IPS-20b (cell line): ENCODE results near the gene FANCG.
A peak's percentile ranks its signal among the peaks of the same experiment; 100 is the strongest.

ENCODE experiments used
- H3K27ac ChIP-seq: one replicate; pipeline ENCODE4 v1.5.1; 2013; ENCODE audit warnings: low read length
- H3K27me3 ChIP-seq: 2 replicates; pipeline ENCODE4 v1.6.1; 2013; ENCODE audit warnings: mild to moderate bottlenecking, low read length, inconsistent platforms; ENCODE audit not compliant: insufficient read depth
- H3K36me3 ChIP-seq: 2 replicates; pipeline ENCODE4 v1.6.1; 2013; ENCODE audit warnings: low read depth, mild to moderate bottlenecking, inconsistent platforms, low read length, moderate library complexity; ENCODE audit not compliant: insufficient read depth
- H3K4me1 ChIP-seq: 2 replicates; pipeline ENCODE4 v1.6.1; 2013; ENCODE audit warnings: mild to moderate bottlenecking, control low read depth, inconsistent platforms, low read length, moderate library complexity; ENCODE audit not compliant: insufficient read depth
- H3K4me3 ChIP-seq: 2 replicates; pipeline ENCODE4 v1.5.1; 2013; ENCODE audit warnings: mild to moderate bottlenecking, low read length, inconsistent platforms
- H3K9ac ChIP-seq: 2 replicates; pipeline ENCODE4 v1.6.1; 2013; ENCODE audit warnings: low read depth, mild to moderate bottlenecking, inconsistent platforms, low read length, moderate library complexity
- H3K9me3 ChIP-seq: 2 replicates; pipeline ENCODE4 v1.6.1; 2013; ENCODE audit warnings: mild to moderate bottlenecking, low read depth, low read length, inconsistent platforms; ENCODE audit not compliant: insufficient read depth

Gene FANCG

DNA sequence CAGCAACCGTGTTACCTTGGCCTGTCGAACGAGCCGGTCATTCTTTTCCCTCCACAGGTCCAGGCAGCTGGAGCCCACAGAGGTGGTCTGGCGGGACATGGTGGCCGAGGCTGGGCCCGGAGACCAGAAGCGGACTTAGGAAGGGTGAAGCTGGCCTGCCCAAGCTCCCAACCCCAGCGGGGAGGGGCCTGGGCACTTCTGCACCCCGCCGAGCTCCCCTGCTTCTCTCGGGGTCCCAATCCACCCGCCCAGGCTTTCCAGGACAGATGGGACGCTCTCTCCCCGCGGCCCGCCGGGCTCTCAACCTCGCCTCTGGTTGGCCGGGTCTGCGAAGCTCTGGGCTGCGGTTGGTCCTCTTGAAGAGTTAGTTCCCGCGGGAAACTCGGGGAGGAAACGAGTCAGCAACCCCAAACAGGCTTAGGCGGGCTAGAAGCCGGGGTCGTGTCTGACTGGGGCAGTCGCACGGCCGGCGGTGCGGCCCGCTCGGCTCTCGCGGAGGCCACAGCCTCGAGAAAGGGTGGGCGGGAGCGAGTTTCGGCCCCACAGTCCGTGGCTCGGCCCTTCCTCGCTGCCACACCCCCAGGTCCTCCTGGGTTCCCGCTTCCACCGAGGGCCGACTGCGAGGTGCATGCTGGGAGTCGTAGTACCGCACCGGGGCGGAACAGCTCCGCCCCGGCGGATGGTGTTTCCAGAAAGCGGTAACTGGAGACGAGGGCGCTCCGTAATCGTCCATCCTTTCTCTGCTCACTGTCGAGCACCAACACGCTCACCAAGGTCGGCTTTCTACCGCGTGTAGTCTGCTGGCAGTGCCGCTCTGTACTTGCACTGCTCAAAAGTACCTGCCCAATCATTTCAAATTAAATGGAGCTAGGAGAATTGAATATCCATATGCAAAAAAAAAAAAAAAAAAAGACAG is at the start of gene FANCG:
TSS of gene FANCG (minus strand) at position 517 of the 916 bp plus-strand sequence. CDS start at position 99, 418 bp downstream.
- Histone ChIP-seq H3K27me3 (no peaks in the 10 kb centered on the region), H3K9ac (peak within 1 kb of the TSS; percentile 90), H3K27ac (peak within 1 kb of the TSS; percentile 90), H3K9me3 (no peaks in the 10 kb centered on the region), H3K36me3 (peaks cover 29% of the 10 kb centered on the region), H3K4me3 (peak within 1 kb of the TSS; percentile 91), H3K4me1 (peaks cover 7% of the 10 kb centered on the region; the same call in 1 of the 2 replicates)

DNA sequence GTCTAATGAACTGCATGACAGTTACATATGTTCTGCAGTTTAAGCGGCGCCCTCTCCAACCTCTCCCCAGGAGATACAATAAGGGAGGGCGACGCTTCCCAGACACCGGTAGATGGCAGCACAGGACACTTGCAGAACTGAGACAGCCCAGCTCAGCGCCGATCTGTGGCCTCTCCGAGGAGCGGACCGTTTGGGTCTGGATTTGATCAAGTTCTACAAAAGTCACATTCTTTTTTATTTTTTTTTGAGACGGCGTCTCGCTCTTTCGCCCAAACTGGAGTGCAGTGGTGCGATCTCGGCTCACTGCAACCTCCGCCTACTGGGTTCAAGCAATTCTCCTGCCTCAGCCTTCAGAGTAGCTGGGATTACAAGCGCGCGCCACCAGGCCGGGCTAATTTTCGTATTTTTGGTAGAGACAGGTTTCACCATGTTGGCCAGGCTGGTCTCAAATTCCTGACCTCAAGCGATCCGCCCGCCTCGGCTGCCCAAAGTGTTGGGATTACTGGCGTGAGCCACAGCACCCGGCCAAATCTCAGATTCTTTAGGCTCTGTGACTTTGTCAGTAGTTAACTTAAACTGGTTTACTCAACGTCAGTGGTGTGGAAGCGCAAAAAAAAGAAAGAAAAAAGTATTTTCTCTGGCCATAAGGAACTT is 37.3 kb upstream of the FANCG start:
- Histone ChIP-seq H3K9me3 (no peaks in the 10 kb centered on the region), H3K9ac (peak overlapping the region; percentile 64; the same call in 1 of the 2 replicates), H3K27ac (no peak overlapping the region), H3K4me1 (peaks cover 17% of the 10 kb centered on the region), H3K4me3 (peak overlapping the region; percentile 74), H3K27me3 (no peaks in the 10 kb centered on the region), H3K36me3 (no peaks in the 10 kb centered on the region)

DNA sequence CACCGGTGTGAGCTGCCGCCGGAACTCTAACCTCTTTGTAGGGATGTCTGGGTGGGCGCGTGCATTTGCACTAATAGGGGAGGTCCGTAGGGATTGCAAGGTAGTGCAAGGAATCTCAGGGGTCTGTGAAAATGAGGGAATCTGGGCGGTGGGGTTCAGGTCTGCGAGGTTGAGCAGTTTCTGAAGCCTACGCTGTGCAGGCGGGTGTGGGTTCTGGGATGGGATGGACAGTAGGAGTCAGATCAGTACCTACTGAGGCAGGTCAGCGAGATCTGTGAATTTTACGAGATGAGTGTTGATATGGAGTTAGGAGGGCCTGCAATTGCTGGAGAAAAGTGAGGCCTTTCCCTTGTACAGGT is 36.8 kb upstream of the FANCG start:
- Histone ChIP-seq H3K4me3 (peak overlapping the region; percentile 74), H3K36me3 (no peaks in the 10 kb centered on the region), H3K9ac (peak overlapping the region; percentile 1; the same call in 1 of the 2 replicates), H3K4me1 (peaks cover 19% of the 10 kb centered on the region), H3K9me3 (no peaks in the 10 kb centered on the region), H3K27ac (no peak overlapping the region), H3K27me3 (no peaks in the 10 kb centered on the region)

DNA sequence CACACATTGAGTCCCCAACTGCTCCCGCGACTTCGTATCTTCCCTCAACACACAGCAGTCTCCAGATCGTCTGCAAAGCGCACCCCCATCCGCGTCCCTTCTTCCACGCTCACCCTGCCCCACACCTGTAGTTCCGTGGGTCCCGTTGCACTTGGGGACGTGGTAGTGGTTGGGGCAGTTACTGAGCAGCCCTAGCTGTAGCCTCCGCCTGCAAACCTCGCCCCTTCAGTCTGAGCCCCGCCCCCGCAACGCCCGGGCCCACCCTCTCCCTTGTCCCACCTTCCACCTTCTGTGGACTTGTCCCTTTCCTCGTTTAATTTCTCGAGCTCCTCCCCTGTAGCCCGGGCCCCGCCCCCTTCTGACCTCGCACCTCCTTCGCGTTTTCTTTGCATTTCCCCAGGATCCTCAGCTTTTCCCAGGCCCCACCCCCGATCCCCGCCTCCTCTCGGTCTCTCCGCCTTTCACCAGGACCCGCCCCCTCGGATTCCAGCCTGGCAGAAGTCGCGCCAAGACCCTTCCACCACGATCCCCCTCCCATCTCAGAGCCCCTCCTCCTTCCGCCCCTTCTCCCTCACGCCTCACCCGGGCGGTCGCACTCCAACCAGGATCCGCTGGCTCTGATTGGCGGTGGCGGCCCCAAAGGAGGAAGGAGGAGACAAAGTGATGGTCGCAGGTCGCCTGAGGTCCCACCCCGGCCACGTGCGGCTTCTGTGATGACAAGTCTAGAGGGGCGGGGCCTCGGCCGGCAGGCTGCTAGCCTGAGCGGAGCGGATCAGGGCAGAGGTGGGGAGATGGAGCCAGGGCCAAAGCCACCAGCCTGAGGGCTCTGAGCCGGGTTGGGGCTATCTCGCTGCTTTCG is 36.2 kb upstream of the FANCG start, which contains the start of gene ATOSB:
TSS of gene ATOSB (minus strand) at position 183 of the 859 bp plus-strand sequence. CDS start 7,588 bp downstream, outside the sequence.
- H3K9ac ChIP-seq: peak within 1 kb of the TSS; percentile 69; the same call in 1 of the 2 replicates
- H3K36me3 ChIP-seq: no peaks in the 10 kb centered on the region
- peaks cover 20% of the 10 kb centered on the region for H3K4me1 ChIP-seq
- no peaks in the 10 kb centered on the region for H3K9me3 ChIP-seq
- H3K4me3 ChIP-seq: peak within 1 kb of the TSS; percentile 89
- peak within 1 kb of the TSS; percentile 15 for H3K27ac ChIP-seq
- H3K27me3 ChIP-seq: no peaks in the 10 kb centered on the region

DNA sequence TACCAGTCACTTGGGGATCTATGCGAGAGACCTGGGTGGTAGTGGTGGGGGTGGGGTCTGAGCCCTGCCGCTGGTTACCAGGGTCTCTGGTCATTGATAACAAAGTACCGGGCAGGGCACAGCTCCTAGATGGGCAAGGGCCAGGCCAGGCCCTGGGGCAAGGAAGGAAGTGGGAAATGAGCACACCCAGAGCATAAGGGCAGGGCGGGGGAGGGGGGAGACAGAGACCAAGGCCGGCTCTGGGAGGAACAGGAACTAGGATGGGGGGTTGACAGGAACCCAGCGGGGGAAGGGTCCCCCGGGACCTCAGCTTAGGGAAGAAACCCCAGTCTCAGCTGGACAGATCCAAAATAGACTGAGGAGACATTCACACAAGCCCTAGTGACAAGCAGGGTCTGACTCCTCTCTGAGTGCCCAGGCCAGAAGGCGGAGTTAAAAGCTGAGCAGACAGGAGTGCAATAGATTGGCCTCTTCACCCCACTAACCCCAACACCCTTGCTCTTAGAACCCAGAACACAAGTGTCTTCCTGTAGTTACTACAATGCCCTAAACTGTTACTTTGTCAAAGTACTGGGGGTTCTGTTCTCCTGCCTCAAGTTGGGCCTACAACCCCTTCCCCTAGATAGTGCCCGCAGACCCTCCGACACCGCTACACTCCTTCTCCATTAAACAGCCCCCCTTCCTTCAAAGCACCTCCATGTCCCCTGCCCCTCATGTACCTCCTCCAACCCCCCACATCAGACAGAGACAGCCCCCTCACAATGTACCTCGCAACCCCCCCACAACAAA is 35.3 kb upstream of the FANCG start:
- Histone ChIP-seq H3K27me3 (no peaks in the 10 kb centered on the region), H3K36me3 (no peaks in the 10 kb centered on the region), H3K27ac (peak overlapping the region; percentile 15), H3K9me3 (no peaks in the 10 kb centered on the region), H3K4me1 (peaks cover 22% of the 10 kb centered on the region), H3K9ac (peak overlapping the region; percentile 69; the same call in 1 of the 2 replicates), H3K4me3 (peak overlapping the region; percentile 89)

DNA sequence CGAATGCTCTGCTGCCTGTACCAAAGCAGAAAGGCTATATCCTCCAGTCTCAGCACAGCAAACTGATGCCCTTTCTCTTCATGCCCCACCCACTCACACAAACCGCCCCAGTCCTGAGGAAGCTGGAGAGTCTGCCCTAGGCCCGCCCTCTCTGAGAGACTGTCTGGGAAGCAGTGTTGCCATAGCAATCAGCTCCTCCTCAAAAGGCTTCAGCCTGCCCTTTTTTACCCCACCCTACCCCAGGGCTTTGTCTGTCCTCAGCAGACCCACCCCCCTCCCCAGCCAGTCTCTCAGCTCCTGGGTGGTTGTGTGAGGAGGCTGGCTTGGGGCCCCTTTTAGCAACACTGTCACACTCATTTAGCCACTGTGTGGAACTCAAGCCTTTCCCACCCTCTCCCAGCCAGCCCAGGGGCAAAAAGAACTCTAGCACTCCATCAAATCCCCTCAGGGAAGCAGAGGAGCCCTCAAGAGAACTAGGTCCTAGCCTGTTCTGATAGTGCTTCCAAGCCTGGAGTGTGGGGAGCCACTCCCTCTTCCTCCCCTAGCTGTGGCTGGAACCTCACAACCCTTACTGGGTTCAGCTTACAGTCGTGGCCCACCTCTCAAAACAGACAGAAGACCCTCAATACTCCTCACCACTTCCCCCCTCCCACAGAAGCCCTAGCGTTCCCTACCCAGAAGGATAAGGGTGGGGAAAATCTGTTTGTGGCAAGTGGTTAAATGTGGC is 34.5 kb upstream of the FANCG start:
- peaks cover 22% of the 10 kb centered on the region for H3K4me1 ChIP-seq
- H3K27me3 ChIP-seq: no peaks in the 10 kb centered on the region
- no peaks in the 10 kb centered on the region for H3K36me3 ChIP-seq
- H3K4me3 ChIP-seq: peak overlapping the region; percentile 89
- peak overlapping the region; percentile 69; the same call in 1 of the 2 replicates for H3K9ac ChIP-seq
- H3K9me3 ChIP-seq: no peaks in the 10 kb centered on the region
- H3K27ac ChIP-seq: peak overlapping the region; percentile 15

DNA sequence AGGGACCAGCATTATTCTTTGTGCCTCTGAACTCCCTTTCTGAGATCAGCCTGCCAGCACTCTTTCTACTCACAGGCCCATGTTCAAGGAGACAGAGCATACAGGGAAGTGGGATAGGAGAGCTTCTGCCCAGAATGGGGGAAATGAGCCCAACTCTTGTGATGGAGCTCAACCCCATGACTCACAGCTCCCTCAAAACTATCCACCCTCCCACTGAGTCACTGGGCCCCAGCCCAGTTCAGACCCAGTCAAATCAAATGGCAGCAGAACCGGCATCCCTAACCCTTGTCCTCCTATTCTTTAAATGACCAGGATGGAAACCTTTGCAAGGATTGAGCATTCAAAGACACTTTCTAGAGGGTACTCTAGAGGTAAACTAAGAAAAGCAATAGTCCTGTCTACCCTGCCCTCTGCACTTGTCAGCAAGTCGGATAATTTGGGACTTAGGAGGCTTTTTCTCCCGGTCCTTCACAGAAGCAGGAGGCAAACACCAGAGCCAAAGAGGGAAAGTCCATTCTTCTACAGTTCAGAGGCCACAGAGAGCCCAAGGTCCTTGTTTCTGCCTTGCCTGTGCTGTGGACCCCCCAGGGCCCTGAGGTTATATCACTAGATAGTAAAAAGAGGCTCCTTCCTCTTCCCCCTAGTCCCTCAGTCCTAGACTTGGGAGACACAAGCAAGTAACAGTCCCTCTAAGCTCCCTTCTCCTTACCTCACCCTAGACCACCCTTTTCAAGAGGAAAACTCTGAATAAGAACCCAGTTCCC is 32.7 kb upstream of the FANCG start:
- H3K27me3 ChIP-seq: no peaks in the 10 kb centered on the region
- H3K36me3 ChIP-seq: no peaks in the 10 kb centered on the region
- H3K27ac ChIP-seq: no peak overlapping the region
- H3K4me1 ChIP-seq: peaks cover 21% of the 10 kb centered on the region
- no peak overlapping the region for H3K9ac ChIP-seq
- no peaks in the 10 kb centered on the region for H3K9me3 ChIP-seq
- H3K4me3 ChIP-seq: peak overlapping the region; percentile 5; the same call in 1 of the 2 replicates

DNA sequence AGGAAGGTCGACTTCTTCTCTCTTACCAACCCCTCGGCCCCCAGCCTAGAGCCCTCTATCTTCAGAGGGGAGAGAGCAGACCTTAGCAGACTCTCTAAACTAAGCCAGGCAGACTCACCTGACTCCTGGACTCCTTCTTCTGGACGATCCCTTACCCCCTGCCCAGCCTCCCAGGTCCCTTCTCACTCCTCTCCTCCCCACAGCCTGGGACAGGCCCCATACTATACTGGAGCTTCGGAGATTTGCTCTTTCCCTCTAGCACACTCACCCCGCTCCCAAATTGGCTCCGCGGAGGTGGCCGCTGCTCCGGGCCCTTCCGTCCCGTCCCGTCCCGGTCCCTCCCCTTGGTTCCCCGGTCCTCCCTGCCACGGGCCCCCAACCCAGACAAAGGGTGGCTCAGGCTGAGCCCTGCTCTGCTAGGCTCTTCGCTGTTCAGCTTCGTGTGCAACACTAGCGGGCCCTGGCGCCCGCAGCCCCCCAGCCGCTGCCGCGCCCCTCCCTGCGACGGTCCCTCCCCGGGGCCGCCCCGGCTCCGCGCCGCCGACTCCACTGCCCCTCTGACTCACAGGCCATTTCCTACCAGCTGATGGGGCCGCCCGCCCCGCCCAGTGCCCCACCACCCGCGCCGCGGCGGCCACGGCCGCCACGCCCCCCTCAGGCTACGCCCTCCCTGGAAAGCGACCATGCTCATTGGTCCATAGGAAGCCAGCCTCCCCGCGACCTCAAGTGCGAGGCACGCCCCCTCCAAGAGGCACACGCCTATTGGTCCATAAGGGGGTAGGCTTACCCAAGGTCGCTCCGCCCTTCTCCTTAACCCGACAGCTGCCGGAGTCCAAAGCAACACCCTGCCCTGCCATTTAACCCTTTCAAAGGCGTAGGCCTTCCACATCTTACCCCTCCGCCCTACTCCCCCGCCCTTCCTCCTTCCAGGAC is 31.5 kb upstream of the FANCG start:
- H3K36me3 ChIP-seq: no peaks in the 10 kb centered on the region; the same call in 1 of the 2 replicates
- no peak overlapping the region for H3K27ac ChIP-seq

DNA sequence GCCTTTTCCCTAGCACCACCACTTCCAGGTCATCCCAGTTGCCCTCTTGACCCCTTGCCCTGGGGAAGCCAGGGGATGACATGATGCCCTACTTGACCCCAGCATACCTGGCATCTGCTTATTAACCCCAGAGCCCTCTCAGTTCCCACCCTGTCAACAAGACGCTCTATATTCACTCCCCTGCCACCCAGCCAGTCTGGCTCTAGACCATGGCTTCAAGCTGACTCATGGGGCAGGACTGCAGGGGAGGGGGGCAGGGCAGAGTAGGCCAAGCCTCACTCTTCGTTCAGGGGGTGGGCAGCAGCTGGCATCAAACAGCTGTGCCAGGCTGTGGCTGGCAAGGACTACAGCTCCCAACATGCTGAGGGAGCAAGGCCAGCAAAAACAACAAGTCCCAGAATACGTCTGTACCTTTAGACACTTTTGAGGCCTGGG is 30.6 kb upstream of the FANCG start:
- no peak overlapping the region for H3K9ac ChIP-seq

More for the DNA sequence above, 31.5 kb upstream of the FANCG start:
- Histone ChIP-seq H3K27me3 (no peaks in the 10 kb centered on the region), H3K9me3 (no peaks in the 10 kb centered on the region), H3K4me1 (peaks cover 19% of the 10 kb centered on the region), H3K9ac (peak overlapping the region; percentile 76; the same call in 1 of the 2 replicates), H3K4me3 (peak overlapping the region; percentile 86)

More for the DNA sequence above, 30.6 kb upstream of the FANCG start:
- Histone ChIP-seq H3K27me3 (no peaks in the 10 kb centered on the region), H3K36me3 (peaks cover 6% of the 10 kb centered on the region; the same call in 1 of the 2 replicates), H3K27ac (no peak overlapping the region), H3K9me3 (no peaks in the 10 kb centered on the region), H3K4me3 (peak overlapping the region; percentile 86), H3K4me1 (peaks cover 19% of the 10 kb centered on the region)
